BE2C (cell line): ENCODE results near the gene HMX3.

Experiments
- DNase-seq: peaks from one replicate; pipeline ENCODE4 v3.0.0-alpha.2; 2020
- H3K27me3 ChIP-seq: fragments of 250-450 bp; sonication (Bioruptor Pico); 2 replicates; pipeline ENCODE4 v1.5.1; 2020; ENCODE audit warnings: mild to moderate bottlenecking
- H3K36me3 ChIP-seq: fragments of 250-450 bp; sonication (Bioruptor Pico); 2 replicates; pipeline ENCODE4 v1.5.1; 2020; ENCODE audit warnings: mild to moderate bottlenecking
- H3K4me1 ChIP-seq: fragments of 250-450 bp; sonication (Bioruptor Pico); 2 replicates; pipeline ENCODE4 v1.5.1; 2020
- H3K4me3 ChIP-seq: 2 replicates; pipeline ENCODE4 v1.5.1; 2011; ENCODE audit warnings: low read depth, low read length
- H3K9me3 ChIP-seq: fragments of 250-450 bp; sonication (Bioruptor Pico); 2 replicates; pipeline ENCODE4 v1.5.1; 2020
- TF ChIP-seq, protein P1 (sequence below): IDR thresholded peaks from 2 replicates; pipeline ENCODE4 v1.5.1; 2012; ENCODE audit warnings: mild to moderate bottlenecking, low read depth, low read length

Gene HMX3

DNA sequence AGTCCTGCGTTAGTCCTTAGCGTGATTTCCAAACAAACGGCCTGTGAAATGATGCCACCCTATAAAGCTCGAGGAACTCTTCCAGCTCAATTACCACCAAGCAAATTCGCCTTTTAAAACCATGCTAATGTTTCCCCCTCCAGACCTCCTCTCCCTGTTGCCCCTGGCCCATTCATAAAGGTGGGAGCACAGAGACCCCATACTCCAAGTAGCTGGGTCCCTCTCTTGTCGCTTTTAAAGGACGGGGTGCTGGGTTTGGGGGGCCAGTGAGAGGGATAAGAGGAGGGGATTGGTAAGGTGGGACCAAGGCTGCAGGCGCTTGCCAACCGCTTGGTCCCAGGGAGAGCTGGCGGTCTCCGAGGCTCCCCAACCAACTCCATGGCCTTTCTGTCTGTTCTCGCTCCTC is 13.4 kb downstream of the HMX3 start:
- no peaks in the 10 kb centered on the region for H3K36me3 ChIP-seq
- DNase-seq = no peak
- peaks cover 2% of the 10 kb centered on the region; the same call in 1 of the 2 replicates for H3K4me1 ChIP-seq
- 0 out of 2 replicates have a peak, but pooled peaks cover 2% of the 10 kb centered on the region for H3K9me3 ChIP-seq
- peak overlapping the region; percentile 60 for H3K4me3 ChIP-seq
- TF ChIP-seq, protein P1, sequence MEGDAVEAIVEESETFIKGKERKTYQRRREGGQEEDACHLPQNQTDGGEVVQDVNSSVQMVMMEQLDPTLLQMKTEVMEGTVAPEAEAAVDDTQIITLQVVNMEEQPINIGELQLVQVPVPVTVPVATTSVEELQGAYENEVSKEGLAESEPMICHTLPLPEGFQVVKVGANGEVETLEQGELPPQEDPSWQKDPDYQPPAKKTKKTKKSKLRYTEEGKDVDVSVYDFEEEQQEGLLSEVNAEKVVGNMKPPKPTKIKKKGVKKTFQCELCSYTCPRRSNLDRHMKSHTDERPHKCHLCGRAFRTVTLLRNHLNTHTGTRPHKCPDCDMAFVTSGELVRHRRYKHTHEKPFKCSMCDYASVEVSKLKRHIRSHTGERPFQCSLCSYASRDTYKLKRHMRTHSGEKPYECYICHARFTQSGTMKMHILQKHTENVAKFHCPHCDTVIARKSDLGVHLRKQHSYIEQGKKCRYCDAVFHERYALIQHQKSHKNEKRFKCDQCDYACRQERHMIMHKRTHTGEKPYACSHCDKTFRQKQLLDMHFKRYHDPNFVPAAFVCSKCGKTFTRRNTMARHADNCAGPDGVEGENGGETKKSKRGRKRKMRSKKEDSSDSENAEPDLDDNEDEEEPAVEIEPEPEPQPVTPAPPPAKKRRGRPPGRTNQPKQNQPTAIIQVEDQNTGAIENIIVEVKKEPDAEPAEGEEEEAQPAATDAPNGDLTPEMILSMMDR = no peak
- H3K27me3 ChIP-seq = peaks cover 62% of the 10 kb centered on the region

DNA sequence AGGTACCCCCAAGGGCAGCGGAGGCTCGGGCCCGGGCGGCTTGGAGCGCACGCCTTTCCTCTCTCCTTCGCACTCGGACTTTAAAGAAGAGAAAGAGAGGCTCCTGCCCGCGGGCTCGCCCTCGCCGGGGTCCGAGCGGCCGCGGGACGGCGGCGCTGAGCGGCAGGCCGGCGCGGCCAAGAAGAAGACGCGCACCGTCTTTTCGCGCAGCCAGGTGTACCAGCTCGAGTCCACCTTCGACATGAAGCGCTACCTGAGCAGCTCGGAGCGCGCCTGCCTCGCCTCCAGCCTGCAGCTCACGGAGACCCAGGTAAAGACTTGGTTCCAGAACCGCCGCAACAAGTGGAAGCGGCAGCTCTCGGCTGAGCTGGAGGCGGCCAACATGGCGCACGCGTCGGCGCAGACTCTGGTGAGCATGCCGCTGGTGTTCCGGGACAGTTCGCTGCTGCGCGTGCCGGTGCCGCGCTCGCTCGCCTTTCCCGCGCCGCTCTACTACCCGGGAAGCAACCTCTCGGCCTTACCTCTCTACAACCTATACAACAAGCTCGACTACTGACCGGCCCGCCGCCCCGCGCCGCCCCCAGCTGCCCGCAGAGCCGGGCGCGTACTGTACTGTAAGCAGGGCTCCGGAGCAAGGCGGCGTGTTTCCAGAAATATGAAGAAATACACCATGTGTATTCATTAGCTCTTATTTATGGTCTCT is 13.9 kb downstream of the HMX3 start:
- TF ChIP-seq, protein P1 = no peak
- no peaks in the 10 kb centered on the region for H3K36me3 ChIP-seq
- no peak for DNase-seq
- 0 out of 2 replicates have a peak, but pooled peaks cover 2% of the 10 kb centered on the region for H3K9me3 ChIP-seq
- peaks cover 57% of the 10 kb centered on the region for H3K27me3 ChIP-seq
- H3K4me1 ChIP-seq = peaks cover 2% of the 10 kb centered on the region; the same call in 1 of the 2 replicates
- peak overlapping the region; percentile 60 for H3K4me3 ChIP-seq

- Histone ChIP-seq H3K4me3 (peak overlapping the region; percentile 60), H3K36me3 (peaks cover 7% of the 10 kb centered on the region), H3K27me3 (peaks cover 49% of the 10 kb centered on the region), H3K9me3 (0 out of 2 replicates have a peak, but pooled peaks cover 2% of the 10 kb centered on the region), H3K4me1 (peaks cover 2% of the 10 kb centered on the region; the same call in 1 of the 2 replicates)
- TF ChIP-seq, protein P1 = no peak
- DNase-seq = no peak
These were observed 14.7 kb downstream of the HMX3 start for GRCh38 chr10:123150271-123150985.

- DNase-seq = no peak
- H3K27me3 ChIP-seq = peaks cover 42% of the 10 kb centered on the region
These were observed 15.4 kb downstream of the HMX3 start for GRCh38 chr10:123150986-123151736.

DNA sequence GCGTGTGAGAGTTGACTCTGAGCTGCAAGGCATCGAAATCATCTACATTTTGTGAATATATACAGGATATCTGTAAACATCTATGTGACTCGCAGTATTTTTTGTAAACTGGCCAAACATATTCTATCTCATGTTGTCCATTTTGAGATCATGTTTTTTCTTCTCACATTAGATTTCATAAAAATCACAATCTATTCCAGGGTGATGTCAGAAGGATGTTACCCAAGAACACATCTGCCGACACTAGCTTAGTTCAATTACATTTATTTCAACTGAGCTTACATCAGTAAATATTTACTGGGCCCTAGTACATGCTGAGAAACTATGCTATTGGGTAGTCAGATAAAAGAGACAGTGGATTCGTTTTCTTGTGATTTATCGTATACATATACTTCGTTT is 16.0 kb downstream of the HMX3 start:
- DNase-seq = no peak
- H3K27me3 ChIP-seq = peaks cover 36% of the 10 kb centered on the region
- peaks cover 18% of the 10 kb centered on the region for H3K36me3 ChIP-seq
- H3K4me3 ChIP-seq = no peak overlapping the region
- TF ChIP-seq, protein P1 = no peak
- 0 out of 2 replicates have a peak, but pooled peaks cover 2% of the 10 kb centered on the region for H3K9me3 ChIP-seq
- H3K4me1 ChIP-seq = peaks cover 5% of the 10 kb centered on the region; the same call in 1 of the 2 replicates

More at GRCh38 chr10:123150986-123151736, 15.4 kb downstream of the HMX3 start:
- TF ChIP-seq, protein P1 = no peak
- Histone ChIP-seq H3K36me3 (peaks cover 14% of the 10 kb centered on the region), H3K4me1 (peaks cover 3% of the 10 kb centered on the region; the same call in 1 of the 2 replicates), H3K9me3 (0 out of 2 replicates have a peak, but pooled peaks cover 2% of the 10 kb centered on the region), H3K4me3 (no peak overlapping the region)
